Osteocyte (in vitro differentiated cells): ENCODE results near the gene TENM3. TPM values are rescaled to one million over a fixed set of nuclear protein-coding genes. Genes with fewer than 3 reads are reported as not detected.

Source experiments
- DNase-seq: peaks from one replicate; pipeline ENCODE4 v3.0.0; 2021; ENCODE audit warnings: mixed read lengths; ENCODE audit not compliant: unreplicated experiment; ENCODE audit errors: extremely low spot score
- H3K27ac Mint-ChIP-seq: one replicate; pipeline ENCODE4 v1.8.0; 2021; ENCODE audit warnings: mild to moderate bottlenecking, mixed read lengths; ENCODE audit not compliant: unreplicated experiment
- H3K27me3 Mint-ChIP-seq: one replicate; pipeline ENCODE4 v1.8.0; 2021; ENCODE audit warnings: mixed read lengths; ENCODE audit not compliant: unreplicated experiment
- H3K36me3 Mint-ChIP-seq: one replicate; pipeline ENCODE4 v1.8.0; 2021; ENCODE audit warnings: mixed read lengths; ENCODE audit not compliant: unreplicated experiment
- H3K4me1 Mint-ChIP-seq: one replicate; pipeline ENCODE4 v1.8.0; 2021; ENCODE audit warnings: mixed read lengths; ENCODE audit not compliant: unreplicated experiment
- H3K4me3 Mint-ChIP-seq: one replicate; pipeline ENCODE4 v1.8.0; 2021; ENCODE audit warnings: mild to moderate bottlenecking, moderate library complexity, mixed read lengths; ENCODE audit not compliant: unreplicated experiment
- H3K9me3 Mint-ChIP-seq: one replicate; pipeline ENCODE4 v1.8.0; 2021; ENCODE audit warnings: mixed read lengths; ENCODE audit not compliant: unreplicated experiment
- total RNA-seq: library from RNA; stranded (reverse); gene quantifications from 2 replicates; pipeline ENCODE4 v1.2.1, GENCODE V29; 2021
- TF ChIP-seq, protein P1 (sequence below): fragments of 200-600 bp; sonication (generic); IDR thresholded peaks from 2 replicates; pipeline ENCODE4 v1.5.0; 2021; ENCODE audit warnings: antibody characterized with exemption, mild to moderate bottlenecking, moderate library complexity

The TENM3 gene
- total RNA-seq, 1 donor from 2014 or later = 78.3 TPM

DNA sequence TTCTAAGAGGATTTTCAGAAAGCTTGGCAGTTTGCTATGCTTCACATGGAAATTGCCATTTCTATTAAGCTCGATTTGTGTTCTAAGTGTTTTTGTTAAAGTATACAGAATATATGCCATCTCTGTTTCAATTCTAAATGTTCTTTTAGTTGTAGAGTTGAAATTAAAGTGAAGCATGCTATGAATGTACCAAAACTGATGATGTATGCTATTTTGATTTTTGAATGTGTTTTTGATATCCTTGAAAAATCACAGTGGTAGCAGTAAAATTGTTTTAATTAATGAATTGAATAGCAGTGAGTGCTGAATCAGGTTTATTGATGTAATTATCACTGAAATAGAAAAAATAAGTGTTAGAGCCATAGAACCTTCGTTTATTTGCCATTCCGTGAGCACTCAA lies 110.9 kb downstream of the TENM3 start:
- TF ChIP-seq, protein P1, sequence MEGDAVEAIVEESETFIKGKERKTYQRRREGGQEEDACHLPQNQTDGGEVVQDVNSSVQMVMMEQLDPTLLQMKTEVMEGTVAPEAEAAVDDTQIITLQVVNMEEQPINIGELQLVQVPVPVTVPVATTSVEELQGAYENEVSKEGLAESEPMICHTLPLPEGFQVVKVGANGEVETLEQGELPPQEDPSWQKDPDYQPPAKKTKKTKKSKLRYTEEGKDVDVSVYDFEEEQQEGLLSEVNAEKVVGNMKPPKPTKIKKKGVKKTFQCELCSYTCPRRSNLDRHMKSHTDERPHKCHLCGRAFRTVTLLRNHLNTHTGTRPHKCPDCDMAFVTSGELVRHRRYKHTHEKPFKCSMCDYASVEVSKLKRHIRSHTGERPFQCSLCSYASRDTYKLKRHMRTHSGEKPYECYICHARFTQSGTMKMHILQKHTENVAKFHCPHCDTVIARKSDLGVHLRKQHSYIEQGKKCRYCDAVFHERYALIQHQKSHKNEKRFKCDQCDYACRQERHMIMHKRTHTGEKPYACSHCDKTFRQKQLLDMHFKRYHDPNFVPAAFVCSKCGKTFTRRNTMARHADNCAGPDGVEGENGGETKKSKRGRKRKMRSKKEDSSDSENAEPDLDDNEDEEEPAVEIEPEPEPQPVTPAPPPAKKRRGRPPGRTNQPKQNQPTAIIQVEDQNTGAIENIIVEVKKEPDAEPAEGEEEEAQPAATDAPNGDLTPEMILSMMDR = no peak
- Mint-ChIP-seq H3K9me3 (no peaks in the 10 kb centered on the region), H3K4me3 (no peak overlapping the region), H3K27me3 (no peaks in the 10 kb centered on the region), H3K27ac (no peak overlapping the region), H3K36me3 (peaks cover 3% of the 10 kb centered on the region), H3K4me1 (peaks cover 3% of the 10 kb centered on the region)
- no peak for DNase-seq

DNA sequence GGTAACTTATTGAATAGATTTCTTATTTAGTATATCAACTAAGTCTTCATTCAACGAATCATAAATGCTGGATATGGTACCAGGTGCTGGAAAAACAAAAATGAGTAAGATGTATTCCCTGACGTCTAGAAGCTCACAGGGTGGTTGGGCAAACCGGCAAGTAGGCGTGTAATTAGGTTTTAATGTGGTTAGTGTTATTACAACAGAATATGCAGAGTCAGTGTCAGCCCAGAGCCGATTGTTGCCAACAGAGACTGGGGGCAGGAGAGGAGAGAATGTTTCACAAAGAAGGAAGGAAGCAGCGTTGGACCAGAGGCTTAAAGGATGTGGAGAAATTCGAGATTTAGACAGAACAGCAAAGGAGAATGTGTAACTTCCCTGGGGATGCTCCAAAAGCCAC lies 111.7 kb downstream of the TENM3 start:
- H3K4me3 Mint-ChIP-seq = no peak overlapping the region
- no peak for DNase-seq
- no peaks in the 10 kb centered on the region for H3K9me3 Mint-ChIP-seq
- peaks cover 3% of the 10 kb centered on the region for H3K4me1 Mint-ChIP-seq
- no peak overlapping the region for H3K27ac Mint-ChIP-seq
- H3K27me3 Mint-ChIP-seq = no peaks in the 10 kb centered on the region
- TF ChIP-seq, protein P1 = no peak
- peaks cover 3% of the 10 kb centered on the region for H3K36me3 Mint-ChIP-seq

DNA sequence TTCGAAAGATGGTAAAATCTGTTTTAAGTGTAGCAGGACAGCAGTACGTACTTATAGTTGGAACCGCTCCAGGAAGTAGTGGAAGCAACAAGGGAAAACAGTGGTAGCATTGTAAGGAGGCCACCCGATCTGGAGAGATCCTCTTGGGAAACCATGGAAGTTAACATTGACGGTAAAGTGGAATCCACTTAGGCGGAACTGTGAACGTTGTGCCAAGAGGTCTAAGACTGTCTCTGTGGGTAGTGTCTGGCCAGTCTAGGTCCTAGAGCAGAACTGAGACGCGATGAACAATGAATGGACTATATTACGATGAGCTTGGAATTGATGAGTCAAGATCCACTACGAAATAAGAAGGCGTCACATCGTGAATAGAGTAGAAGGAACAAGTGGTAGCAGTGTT lies 124.0 kb downstream of the TENM3 start:
- peaks cover 13% of the 10 kb centered on the region for H3K4me1 Mint-ChIP-seq
- no peaks in the 10 kb centered on the region for H3K9me3 Mint-ChIP-seq
- no peaks in the 10 kb centered on the region for H3K27me3 Mint-ChIP-seq
- no peak for DNase-seq
- TF ChIP-seq, protein P1 = no peak
- no peak overlapping the region for H3K27ac Mint-ChIP-seq
- H3K4me3 Mint-ChIP-seq = no peak overlapping the region
- H3K36me3 Mint-ChIP-seq = no peaks in the 10 kb centered on the region

DNA sequence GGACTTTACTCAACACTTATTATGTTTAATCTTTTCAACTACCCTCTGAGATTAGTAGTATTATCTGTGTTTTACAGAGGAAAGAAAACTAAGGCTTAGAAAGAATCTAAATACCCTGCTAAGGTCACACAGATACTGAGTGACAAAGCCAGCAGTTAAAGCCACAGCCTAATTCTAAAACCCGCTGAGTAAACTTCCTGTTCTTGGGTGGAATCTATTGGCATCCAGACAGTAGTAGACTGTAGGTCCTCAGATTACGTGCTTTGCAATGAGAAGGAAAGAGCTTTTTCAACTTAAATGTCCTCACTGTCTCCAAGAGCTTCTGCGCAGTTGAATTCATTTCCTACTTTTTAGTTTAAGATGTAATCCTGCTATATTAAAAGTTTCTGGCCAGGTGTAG lies 126.0 kb downstream of the TENM3 start:
- no peak overlapping the region for H3K4me3 Mint-ChIP-seq
- H3K27ac Mint-ChIP-seq = peak overlapping the region; percentile 35
- no peaks in the 10 kb centered on the region for H3K27me3 Mint-ChIP-seq
- peaks cover 13% of the 10 kb centered on the region for H3K4me1 Mint-ChIP-seq
- H3K36me3 Mint-ChIP-seq = no peaks in the 10 kb centered on the region
- no peaks in the 10 kb centered on the region for H3K9me3 Mint-ChIP-seq
- no peak for DNase-seq
- TF ChIP-seq, protein P1 = no peak

DNA sequence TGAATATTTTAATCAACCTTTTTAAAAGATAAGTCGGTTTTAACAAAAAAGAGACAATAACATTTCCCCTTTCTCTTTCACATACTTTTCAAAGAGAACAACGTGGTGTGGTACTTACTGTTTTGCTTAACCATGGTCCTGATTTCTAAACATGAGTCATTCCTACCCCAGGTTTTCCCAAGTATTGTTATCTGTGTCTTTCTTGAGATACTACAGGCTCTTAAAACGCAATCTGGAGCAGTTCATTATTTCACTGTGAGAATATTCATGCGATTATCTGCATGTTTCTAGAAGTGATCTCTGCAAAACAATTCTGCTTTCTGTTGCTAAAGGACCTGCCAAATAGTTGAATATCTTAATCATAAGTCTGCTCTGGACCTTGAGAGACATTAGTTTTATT lies 127.3 kb downstream of the TENM3 start:
- no peaks in the 10 kb centered on the region for H3K36me3 Mint-ChIP-seq
- TF ChIP-seq, protein P1 = no peak
- H3K27ac Mint-ChIP-seq = no peak overlapping the region
- peaks cover 13% of the 10 kb centered on the region for H3K4me1 Mint-ChIP-seq
- H3K4me3 Mint-ChIP-seq = no peak overlapping the region
- DNase-seq = no peak
- H3K27me3 Mint-ChIP-seq = no peaks in the 10 kb centered on the region
- H3K9me3 Mint-ChIP-seq = no peaks in the 10 kb centered on the region
